BJ (cell line): ENCODE measurements around the gene PPP1R17. TPM values are rescaled to one million over a fixed set of nuclear protein-coding genes. Genes with fewer than 3 reads are reported as not detected.

Experiments
- CTCF ChIA-PET: fragments of 350-600 bp; formaldehyde crosslinking; extraction: SDS; loops from one replicate; lab custom pipeline; 2021; ENCODE audit warnings: antibody characterized with exemption, inconsistent platforms; lab: Yijun Ruan, JAX
- POLR2A ChIA-PET: fragments of 300-600 bp; sonication (Branson Sonifier 250); formaldehyde crosslinking; extraction: SDS; loops from one replicate; lab custom pipeline; 2021; ENCODE audit warnings: antibody characterized with exemption; lab: Charles Lee
- DNase-seq: peaks from one replicate; pipeline ENCODE4 v3.0.0-alpha.2; 2011; ENCODE audit warnings: low read depth
- H3K27me3 ChIP-seq: 2 replicates; pipeline ENCODE4 v1.6.0; 2011; ENCODE audit warnings: low read length; ENCODE audit not compliant: control insufficient read depth, insufficient read depth
- H3K36me3 ChIP-seq: 2 replicates; pipeline ENCODE4 v1.5.1; 2011; ENCODE audit warnings: low read length; ENCODE audit not compliant: control insufficient read depth, insufficient read depth
- H3K4me3 ChIP-seq: 2 replicates; pipeline ENCODE4 v1.5.1; 2011; ENCODE audit warnings: low read depth, mild to moderate bottlenecking, control low read depth, low read length
- polyA minus RNA-seq: library from RNA; depleted of rRNA, polyadenylated mRNA; stranded (reverse); fragments of >200 nt; gene quantifications from 2 replicates; pipeline ENCODE4 v1.2.3, GENCODE V29; 2011; rRNA and poly(A)+ RNA removed
- polyA plus RNA-seq: library from polyadenylated mRNA; depleted of rRNA; stranded (reverse); fragments of >200 nt; gene quantifications from 2 replicates; pipeline ENCODE4 v1.2.3, GENCODE V29; 2011; rRNA removed
- TF ChIP-seq, protein P1 (sequence below): IDR thresholded peaks from 2 replicates; pipeline ENCODE4 v1.5.1; 2011; ENCODE audit warnings: low read depth, mild to moderate bottlenecking, control low read depth, inconsistent platforms, low read length, moderate library complexity; ENCODE audit not compliant: insufficient read depth

Gene PPP1R17
- not detected in 2 replicates for polyA plus RNA-seq
- not detected in 2 replicates for polyA minus RNA-seq

DNA sequence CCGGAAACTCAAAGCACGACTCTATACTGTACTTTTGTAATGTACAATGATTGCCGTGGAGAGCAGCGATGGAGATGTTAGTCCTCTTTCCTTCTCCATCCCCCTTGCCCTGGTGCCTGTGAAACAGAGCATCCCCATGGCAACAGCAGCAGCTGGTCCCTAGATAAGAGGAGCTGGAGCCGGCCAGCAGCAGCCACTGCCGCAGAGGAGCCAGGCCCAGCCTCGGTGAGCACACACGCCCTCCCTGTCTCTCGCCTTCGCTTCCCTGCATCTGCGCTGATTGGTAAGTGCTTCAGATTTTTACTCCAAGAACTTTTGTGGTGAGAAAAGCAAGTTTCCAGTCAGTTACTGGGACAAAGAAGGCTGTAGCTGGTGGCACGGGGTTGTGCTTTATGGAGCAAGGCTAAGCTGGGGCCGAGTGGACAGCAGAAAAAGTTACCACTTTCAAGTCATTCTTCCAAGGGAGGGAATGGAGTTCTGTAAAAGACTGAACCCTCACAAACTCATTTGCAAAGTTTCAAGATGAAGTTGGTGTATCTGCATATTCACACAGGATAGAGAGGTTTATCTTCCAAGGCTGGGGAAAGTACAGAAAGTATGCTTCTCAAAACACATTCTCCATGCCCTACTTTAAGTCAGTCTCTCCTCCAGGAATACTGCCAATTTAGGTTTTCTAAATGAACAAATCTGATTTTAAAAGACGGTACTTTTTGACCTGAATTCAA lies at the start of gene PPP1R17:
PPP1R17 (plus strand) TSS at position 192 of the 725 bp plus-strand sequence. CDS start 5,227 bp downstream, outside the sequence.
- no peak for DNase-seq
- TF ChIP-seq, protein P1, sequence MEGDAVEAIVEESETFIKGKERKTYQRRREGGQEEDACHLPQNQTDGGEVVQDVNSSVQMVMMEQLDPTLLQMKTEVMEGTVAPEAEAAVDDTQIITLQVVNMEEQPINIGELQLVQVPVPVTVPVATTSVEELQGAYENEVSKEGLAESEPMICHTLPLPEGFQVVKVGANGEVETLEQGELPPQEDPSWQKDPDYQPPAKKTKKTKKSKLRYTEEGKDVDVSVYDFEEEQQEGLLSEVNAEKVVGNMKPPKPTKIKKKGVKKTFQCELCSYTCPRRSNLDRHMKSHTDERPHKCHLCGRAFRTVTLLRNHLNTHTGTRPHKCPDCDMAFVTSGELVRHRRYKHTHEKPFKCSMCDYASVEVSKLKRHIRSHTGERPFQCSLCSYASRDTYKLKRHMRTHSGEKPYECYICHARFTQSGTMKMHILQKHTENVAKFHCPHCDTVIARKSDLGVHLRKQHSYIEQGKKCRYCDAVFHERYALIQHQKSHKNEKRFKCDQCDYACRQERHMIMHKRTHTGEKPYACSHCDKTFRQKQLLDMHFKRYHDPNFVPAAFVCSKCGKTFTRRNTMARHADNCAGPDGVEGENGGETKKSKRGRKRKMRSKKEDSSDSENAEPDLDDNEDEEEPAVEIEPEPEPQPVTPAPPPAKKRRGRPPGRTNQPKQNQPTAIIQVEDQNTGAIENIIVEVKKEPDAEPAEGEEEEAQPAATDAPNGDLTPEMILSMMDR = no peak
- H3K36me3 ChIP-seq = no peaks in the 10 kb centered on the region
- H3K27me3 ChIP-seq = no peaks in the 10 kb centered on the region
- POLR2A ChIA-PET = no interaction called here
- no peak within 1 kb of the TSS for H3K4me3 ChIP-seq
- CTCF ChIA-PET = no interaction called here

- H3K36me3 ChIP-seq = no peaks in the 10 kb centered on the region
- H3K27me3 ChIP-seq = peaks cover 1% of the 10 kb centered on the region; the same call in 1 of the 2 replicates
- TF ChIP-seq, protein P1 = no peak
- ChIA-PET CTCF (interaction anchor here (1.1 kb wide), 1 partner anchor 9 kb away, joined by 4 read pairs; no protein-coding TSS in a partner anchor), POLR2A (no interaction called here)
- H3K4me3 ChIP-seq = no peak overlapping the region
- no peak for DNase-seq
Measured at GRCh38 chr7:31640381-31640780, 46.6 kb upstream of the PPP1R17 start.

- POLR2A ChIA-PET = no interaction called here
- TF ChIP-seq, protein P1 = no peak
- peaks cover 1% of the 10 kb centered on the region; the same call in 1 of the 2 replicates for H3K27me3 ChIP-seq
- no peak overlapping the region for H3K4me3 ChIP-seq
- CTCF ChIA-PET = interaction anchor here (0.5 to 2.2 kb wide), 3 partner anchors 9 to 251 kb away, joined by 3 to 7 read pairs (median 7); no protein-coding TSS in a partner anchor
- DNase-seq = no peak
- H3K36me3 ChIP-seq = no peaks in the 10 kb centered on the region
Measured at GRCh38 chr7:31642681-31643115, 44.3 kb upstream of the PPP1R17 start.

GRCh38 chr7:31646942-31647341 lies 40.1 kb upstream of the PPP1R17 start:
- POLR2A ChIA-PET = no interaction called here
- CTCF ChIA-PET = interaction anchor here (1.0 kb wide), 1 partner anchor 13 kb away, joined by 3 read pairs; no protein-coding TSS in a partner anchor
- no peak for DNase-seq
- TF ChIP-seq, protein P1 = no peak
- H3K36me3 ChIP-seq = no peaks in the 10 kb centered on the region
- no peak overlapping the region for H3K4me3 ChIP-seq
- H3K27me3 ChIP-seq = no peaks in the 10 kb centered on the region

DNA sequence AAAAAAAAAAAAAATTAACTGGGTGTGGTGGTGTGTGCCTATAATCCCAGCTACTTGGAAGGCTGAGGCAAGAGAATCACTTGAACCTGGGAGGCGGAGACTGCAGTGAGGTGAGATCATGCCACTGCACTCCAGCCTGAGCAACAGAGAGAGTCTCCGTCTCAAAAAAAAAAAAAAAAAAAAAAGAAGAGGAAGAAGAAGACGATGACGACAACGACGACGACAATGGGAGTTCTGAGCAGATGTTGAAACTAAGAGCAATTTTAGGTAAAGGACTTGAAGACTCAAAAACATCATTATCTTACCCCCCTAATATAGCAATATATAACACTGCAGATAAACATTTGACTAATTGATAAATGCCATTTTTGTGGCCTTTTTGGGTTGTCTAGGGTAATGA lies 39.5 kb upstream of the PPP1R17 start:
- H3K4me3 ChIP-seq = no peak overlapping the region
- H3K36me3 ChIP-seq = no peaks in the 10 kb centered on the region
- TF ChIP-seq, protein P1 = no peak
- DNase-seq = no peak
- ChIA-PET CTCF (interaction anchor here (1.0 kb wide), 1 partner anchor 13 kb away, joined by 3 read pairs; no protein-coding TSS in a partner anchor), POLR2A (no interaction called here)
- H3K27me3 ChIP-seq = no peaks in the 10 kb centered on the region
